Measurements from ENCODE around the gene LRP5. TPM values are rescaled to one million over a fixed set of nuclear protein-coding genes. Genes with fewer than 3 reads are reported as not detected.

LRP5 gene
- total and polyA plus RNA-seq, 9 of the 15 experiments (the other 6 are each of a cell fraction or from before 2014, with no cell fraction given), result 0.48 to 44.2 (median 13.5) TPM

GRCh38 chr11:68271781-68272608 lies 40.4 kb upstream of the LRP5 start, which contains the start of gene C11orf24 (continued):
- TF ChIP-seq TEAD1 (CRISPR knock-in tag; IDR thresholded peaks at IDR 0.05) (peak; percentile 22 to 60; a peak in 2 of 4 replicates), MAX (CRISPR knock-in tag; IDR thresholded peaks at IDR 0.05) (peak; percentile 54; the same call in 1 of the 2 replicates), MIER1 (IDR thresholded peaks at IDR 0.05; ENCODE audit: low read depth) (no peak), MAFG (tag; conservative IDR thresholded peaks at IDR 0.05) (no peak), ZFP30 (CRISPR knock-in tag; IDR thresholded peaks at IDR 0.05; ENCODE audit: borderline replicate concordance) (no peak), ZFPM2 (CRISPR knock-in tag; IDR thresholded peaks at IDR 0.05) (no peak), ZNF780A (CRISPR knock-in tag; IDR thresholded peaks at IDR 0.05) (no peak), KAT8 (IDR thresholded peaks at IDR 0.05; ENCODE audit: low read depth) (no peak), POLR2AphosphoS5 (IDR thresholded peaks at IDR 0.05; ENCODE audit: control insufficient read depth, insufficient read depth, low read depth, low read length) (peak; percentile 86), BRD9 (IDR thresholded peaks at IDR 0.05; ENCODE audit: low read depth, partially characterized antibody) (peak; percentile 26), EWSR1 (IDR thresholded peaks at IDR 0.05; ENCODE audit: borderline replicate concordance, low read depth, partially characterized antibody) (no peak), ZNF696 (CRISPR knock-in tag; conservative IDR thresholded peaks at IDR 0.05) (no peak), SRF (CRISPR knock-in tag; IDR thresholded peaks at IDR 0.05) (peak in 1 of 2 experiments; percentile 29; a peak in 1 of 4 replicates), JUN (IDR thresholded peaks at IDR 0.05; ENCODE audit: borderline replicate concordance, low read depth, low read length) (peak; percentile 72), JUN (CRISPR knock-in tag; IDR thresholded peaks at IDR 0.05; ENCODE audit: borderline replicate concordance) (no peak), TCF7L2 (IDR thresholded peaks at IDR 0.05; ENCODE audit: low read depth, low read length) (no peak), KLF16 (IDR thresholded peaks at IDR 0.05) (no peak), C11orf30 (IDR thresholded peaks at IDR 0.05; ENCODE audit: low read depth) (no peak), ZNF175 (CRISPR knock-in tag; IDR thresholded peaks at IDR 0.05; ENCODE audit: low read depth) (peak; percentile 63; the same call in 1 of the 2 replicates), ADNP (tag; IDR thresholded peaks at IDR 0.05) (no peak), ZFP36 (IDR thresholded peaks at IDR 0.05; ENCODE audit: low read depth, low read length, partially characterized antibody) (peak; percentile 74), CCNT2 (IDR thresholded peaks at IDR 0.05; ENCODE audit: borderline replicate concordance, extremely low read depth, insufficient read length, low read depth, low read length) (peak; percentile 82), BCLAF1 (IDR thresholded peaks at IDR 0.05; ENCODE audit: borderline replicate concordance in 1 of 2, control insufficient read depth in 1 of 2, low read depth in 2 of 2, low read length in 1 of 2) (no peak), NCOA4 (IDR thresholded peaks at IDR 0.05; ENCODE audit: partially characterized antibody) (no peak), TSC22D4 (tag; IDR thresholded peaks at IDR 0.05) (no peak)

All from K562 (cell line).